ENCODE results near the gene CFAP157. TPM values are rescaled to one million over a fixed set of nuclear protein-coding genes. Genes with fewer than 3 reads are reported as not detected.

Gene CFAP157
- total and polyA plus RNA-seq, 2 donors (not counting 3 experiments of a cell fraction or from before 2014, with no cell fraction given), result 0.03 TPM; not detected in 1

DNA sequence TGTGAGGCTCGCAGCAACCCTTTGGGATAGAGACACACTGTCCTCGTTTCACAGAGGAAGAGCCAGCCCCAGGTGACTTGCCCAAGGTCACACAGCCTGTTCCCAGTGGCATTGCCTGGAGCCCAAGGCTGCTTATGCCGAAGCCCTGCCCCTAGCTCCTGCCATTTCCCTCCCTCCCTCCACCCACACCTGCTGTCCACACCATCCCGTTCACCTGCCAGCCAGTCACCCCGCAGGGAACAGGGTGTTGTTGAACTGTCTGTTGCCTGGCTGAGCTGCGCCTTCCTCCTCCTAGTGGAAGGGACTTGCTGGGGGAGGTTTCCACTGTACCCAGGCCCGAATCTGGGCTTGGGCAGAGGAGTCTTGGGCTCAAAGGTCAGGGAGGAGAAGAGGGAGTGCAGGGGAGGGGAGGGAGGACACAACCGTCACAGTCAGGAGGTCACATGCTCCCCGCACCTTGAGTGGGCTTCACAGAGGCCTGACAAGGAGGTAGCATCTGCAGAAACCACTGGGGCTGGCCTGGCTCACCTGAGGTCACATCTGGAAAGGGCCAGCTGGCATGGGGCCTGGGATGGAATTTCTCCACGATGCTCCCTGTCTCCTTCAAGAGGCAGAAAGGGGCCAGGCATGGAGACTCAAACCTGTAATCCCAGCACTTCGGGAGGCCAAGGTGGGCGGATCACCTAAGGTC lies 15.4 kb downstream of the CFAP157 start:
- ChIA-PET POLR2A (no interaction called here), CTCF (interaction anchor here (1.4 kb wide), 1 partner anchor 13 kb away, joined by 5 read pairs; the partner anchor contains the start of gene TOR2A)
- H3K4me1 ChIP-seq (ENCODE audit: control insufficient read depth, extremely low read depth, insufficient read depth, low read length), result no peaks in the 10 kb centered on the region
- no peaks in the 10 kb centered on the region for H3K36me3 ChIP-seq (ENCODE audit: control insufficient read depth in 2 of 2, extremely low read depth in 1 of 2, insufficient read depth in 2 of 2, low read length in 2 of 2)
- intact Hi-C loops (cut with micrococcal nuclease) (no loop called here), dilution Hi-C loops (cut with MboI; ENCODE audit: extremely low pct_ligation_motif_present, low sequenced_read_pairs) (no loop called here)
- TF ChIP-seq POLR2A (IDR thresholded peaks at IDR 0.05; ENCODE audit: low read depth, low read length) (no peak), GATA2 (IDR thresholded peaks at IDR 0.05; ENCODE audit: insufficient read depth, insufficient read length, low read depth, low read length) (no peak), MYC (IDR thresholded peaks at IDR 0.05; ENCODE audit: low read depth, low read length) (no peak), MAX (IDR thresholded peaks at IDR 0.05; ENCODE audit: insufficient read depth, insufficient read length) (no peak), POLR2AphosphoS5 (IDR thresholded peaks at IDR 0.05; ENCODE audit: insufficient read depth, low read depth, low read length) (no peak), FOS (IDR thresholded peaks at IDR 0.05; ENCODE audit: borderline replicate concordance, insufficient read depth, low read length) (no peak), JUN (IDR thresholded peaks at IDR 0.05; ENCODE audit: borderline replicate concordance, insufficient read depth, insufficient read length, low read depth) (no peak), CTCF (IDR thresholded peaks at IDR 0.05; ENCODE audit: extremely low read depth in 1 of 2, insufficient read depth in 1 of 2, low read depth in 1 of 2, low read length in 2 of 2) (no peak), EZH2 (IDR thresholded peaks at IDR 0.05; ENCODE audit: borderline replicate concordance, low read depth, low read length, severe bottlenecking) (no peak)
- H3K4me3 ChIP-seq (replicated peaks in 1 of 3; ENCODE audit: insufficient read depth in 1 of 3, low read depth in 1 of 3, low read length in 3 of 3), result no peak overlapping the region
- no peaks in the 10 kb centered on the region for H3K9me1 ChIP-seq (replicated peaks; ENCODE audit: control insufficient read depth, extremely low read depth, insufficient read depth, low read length)
- no TSS peak for BruUV-seq (replicated peaks)
- no peak for FAIRE-seq
- DNase-seq (ENCODE audit: low read depth, low spot score), result no peak
- H3K27me3 ChIP-seq (ENCODE audit: control insufficient read depth in 2 of 2, insufficient read depth in 2 of 2, low read length in 2 of 2), result no peaks in the 10 kb centered on the region
- H3K27ac ChIP-seq (ENCODE audit: insufficient read depth, low read depth, low read length), result no peak overlapping the region
- no peak overlapping the region for H3K4me2 ChIP-seq (ENCODE audit: insufficient read depth, low read length)
- H3K79me2 ChIP-seq (ENCODE audit: control insufficient read depth, insufficient read depth, low read length), result no peaks in the 10 kb centered on the region
- no peaks in the 10 kb centered on the region for H3K9me3 ChIP-seq (replicated peaks; ENCODE audit: control insufficient read depth, insufficient read depth, low read length)
- no peak overlapping the region for H3K9ac ChIP-seq (replicated peaks; ENCODE audit: extremely low read depth, insufficient read depth, low read length)
- no peaks in the 10 kb centered on the region for H4K20me1 ChIP-seq (replicated peaks; ENCODE audit: control insufficient read depth, extremely low read depth, insufficient read depth, low read length)
- no peak overlapping the region for H2AFZ ChIP-seq (ENCODE audit: low read depth, low read length)

Measured in endothelial cell of umbilical vein (primary cell).